HG03045 (cell line): ENCODE measurements around the gene VPS18.

Experiments used
- ATAC-seq: cut with Tn5 transposase; IDR thresholded peaks from one replicate; pipeline ENCODE4 v1.9.1; 2021; ENCODE audit warnings: mild to moderate bottlenecking, moderate library complexity; ENCODE audit not compliant: unreplicated experiment

The VPS18 gene

GRCh38 chr15:40918146-40918798 lies 24.0 kb downstream of the VPS18 start:
- ATAC-seq: no peak

GRCh38 chr15:40918799-40919392 lies 24.6 kb downstream of the VPS18 start:
- no peak for ATAC-seq

GRCh38 chr15:40921949-40922607 lies 27.8 kb downstream of the VPS18 start:
- ATAC-seq: no peak

- no peak for ATAC-seq
Measured at GRCh38 chr15:40922608-40923005, 28.4 kb downstream of the VPS18 start.

GRCh38 chr15:40923551-40923950 lies 29.3 kb downstream of the VPS18 start:
- no peak for ATAC-seq

GRCh38 chr15:40925495-40925862 lies 31.2 kb downstream of the VPS18 start:
- ATAC-seq: no peak

GRCh38 chr15:40925863-40926658 lies 31.8 kb downstream of the VPS18 start:
- no peak for ATAC-seq

GRCh38 chr15:40926659-40927494 lies 32.6 kb downstream of the VPS18 start:
- no peak for ATAC-seq

GRCh38 chr15:40927495-40927872 lies 33.2 kb downstream of the VPS18 start:
- ATAC-seq: no peak

GRCh38 chr15:40927873-40928806 lies 33.9 kb downstream of the VPS18 start:
- ATAC-seq: no peak

GRCh38 chr15:40928821-40929659 lies 34.8 kb downstream of the VPS18 start, which contains the start of gene DLL4:
Gene DLL4 (plus strand): TSS chr15:40929340. CDS start chr15:40929669, 329 bp downstream.
- no peak for ATAC-seq

GRCh38 chr15:40929660-40930429 lies 35.6 kb downstream of the VPS18 start:
- no peak for ATAC-seq

GRCh38 chr15:40930430-40931299 lies 36.4 kb downstream of the VPS18 start:
- ATAC-seq: no peak

- ATAC-seq: no peak
Measured at GRCh38 chr15:40931300-40932142, 37.3 kb downstream of the VPS18 start.

- no peak for ATAC-seq
Measured at GRCh38 chr15:40932156-40932555, 37.9 kb downstream of the VPS18 start.
